GM23338 (cell line): Measurements from ENCODE around the gene CADPS. TPM values are rescaled to one million over a fixed set of nuclear protein-coding genes. Genes with fewer than 3 reads are reported as not detected.

Experiments
- ATAC-seq: fragments of 200-7000 bp; cut with Tn5 transposase; 3 replicates; pipeline ENCODE4 v1.9.1; 2020
- DNase-seq: peaks from one replicate; pipeline ENCODE4 v3.0.0-alpha.2; 2015; ENCODE audit warnings: low spot score
- H2AFZ ChIP-seq: fragments of 200-600 bp; sonication (generic); 2 replicates; pipeline ENCODE4 v1.8.0; 2016; ENCODE audit warnings: antibody characterized with exemption, mild to moderate bottlenecking, moderate library complexity
- H3F3A ChIP-seq: fragments of 200-600 bp; sonication (generic); replicated peaks from 2 replicates; pipeline ENCODE4 v1.8.0; 2017; ENCODE audit warnings: antibody characterized with exemption, mixed run types, low read depth
- H3K27ac ChIP-seq: fragments of 200-600 bp; sonication (generic); 2 replicates; pipeline ENCODE4 v1.6.1; 2016; ENCODE audit warnings: low read depth
- H3K27me3 ChIP-seq: fragments of 200-600 bp; sonication (generic); 2 replicates; pipeline ENCODE4 v1.8.0; 2016; ENCODE audit warnings: mild to moderate bottlenecking, mixed run types, moderate library complexity; ENCODE audit not compliant: insufficient read depth
- H3K36me3 ChIP-seq: fragments of 200-600 bp; sonication (generic); 2 replicates; pipeline ENCODE4 v1.8.0; 2016; ENCODE audit warnings: mild to moderate bottlenecking; ENCODE audit not compliant: insufficient read depth
- H3K4me1 ChIP-seq: fragments of 200-600 bp; sonication (generic); 2 replicates; pipeline ENCODE4 v1.8.0; 2016; ENCODE audit warnings: mild to moderate bottlenecking, moderate library complexity; ENCODE audit not compliant: insufficient read depth
- H3K4me2 ChIP-seq: fragments of 200-600 bp; sonication (generic); 2 replicates; pipeline ENCODE4 v1.7.1; 2017; ENCODE audit warnings: mixed run types
- H3K4me3 ChIP-seq: fragments of 200-600 bp; sonication (generic); 2 replicates; pipeline ENCODE4 v1.6.1; 2016; ENCODE audit warnings: mixed run types
- H3K79me2 ChIP-seq: fragments of 200-600 bp; sonication (generic); replicated peaks from 2 replicates; pipeline ENCODE4 v1.8.0; 2017; ENCODE audit warnings: mild to moderate bottlenecking; ENCODE audit not compliant: insufficient read depth
- H3K9me2 ChIP-seq: fragments of 200-600 bp; sonication (generic); 2 replicates; pipeline ENCODE4 v1.8.0; 2017; ENCODE audit not compliant: insufficient read depth
- H4K20me1 ChIP-seq: fragments of 200-600 bp; sonication (generic); replicated peaks from 2 replicates; pipeline ENCODE4 v1.8.0; 2017; ENCODE audit warnings: mild to moderate bottlenecking; ENCODE audit not compliant: insufficient read depth
- H3K27ac Mint-ChIP-seq: 2 replicates; pipeline ENCODE4 v1.8.0; 2020; ENCODE audit warnings: inconsistent platforms, mild to moderate bottlenecking, moderate library complexity, mixed read lengths
- H3K27me3 Mint-ChIP-seq: 3 replicates; pipeline ENCODE4 v1.8.0; 2022; ENCODE audit warnings: low read depth, mild to moderate bottlenecking, moderate library complexity, mixed read lengths, inconsistent platforms; ENCODE audit not compliant: insufficient read depth, poor library complexity
- H3K36me3 Mint-ChIP-seq: 3 replicates; pipeline ENCODE4 v1.8.0; 2021; ENCODE audit warnings: low read depth, mild to moderate bottlenecking, inconsistent platforms, moderate library complexity, mixed read lengths
- H3K4me1 Mint-ChIP-seq: 3 replicates; pipeline ENCODE4 v1.8.0; 2020; ENCODE audit warnings: mild to moderate bottlenecking, inconsistent platforms, mixed read lengths
- H3K4me3 Mint-ChIP-seq: 3 replicates; pipeline ENCODE4 v1.8.0; 2021; ENCODE audit warnings: moderate library complexity, mild to moderate bottlenecking, inconsistent platforms, mixed read lengths
- H3K9me3 Mint-ChIP-seq: 3 replicates; pipeline ENCODE4 v1.8.0; 2020; ENCODE audit warnings: moderate library complexity, mild to moderate bottlenecking, inconsistent platforms, mixed read lengths
- CREB1 ChIP-seq: fragments of 250-450 bp; sonication (Bioruptor Pico); IDR thresholded peaks from 2 replicates; pipeline ENCODE4 v1.5.0; 2020; ENCODE audit warnings: low read depth, mild to moderate bottlenecking, moderate library complexity
- EZH2 ChIP-seq: fragments of 200-600 bp; sonication (generic); IDR thresholded peaks from one replicate; pipeline ENCODE4 v1.8.0; 2017; ENCODE audit warnings: antibody characterized with exemption, mild to moderate bottlenecking, low read depth; ENCODE audit not compliant: unreplicated experiment
- EZH2phosphoT487 ChIP-seq: fragments of 200-600 bp; sonication (generic); IDR thresholded peaks from one replicate; pipeline ENCODE4 v1.8.1; 2018; ENCODE audit warnings: antibody characterized with exemption; ENCODE audit not compliant: unreplicated experiment
- JUNB ChIP-seq: IDR thresholded peaks from one replicate; pipeline ENCODE4 v1.6.1; 2016; ENCODE audit warnings: antibody characterized with exemption; ENCODE audit not compliant: unreplicated experiment
- NANOG ChIP-seq: IDR thresholded peaks from 2 replicates; pipeline ENCODE4 v1.6.1; 2016; ENCODE audit warnings: antibody characterized with exemption, borderline replicate concordance
- POLR2AphosphoS5 ChIP-seq: IDR thresholded peaks from 2 replicates; pipeline ENCODE4 v1.6.1; 2016; ENCODE audit warnings: antibody characterized with exemption, low read depth
- STAT1 ChIP-seq: IDR thresholded peaks from one replicate; pipeline ENCODE4 v1.6.1; 2016; ENCODE audit warnings: antibody characterized with exemption; ENCODE audit not compliant: unreplicated experiment
- ZNF114 ChIP-seq: fragments of 250-450 bp; sonication (Bioruptor Pico); IDR thresholded peaks from 2 replicates; pipeline ENCODE4 v1.5.0; 2020; ENCODE audit warnings: mild to moderate bottlenecking, moderate library complexity
- ZNF331 ChIP-seq: fragments of 250-450 bp; sonication (Bioruptor Pico); IDR thresholded peaks from 2 replicates; pipeline ENCODE4 v1.5.0; 2020; ENCODE audit warnings: low read depth, mild to moderate bottlenecking, moderate library complexity
- polyA plus RNA-seq: library from polyadenylated mRNA; unstranded; fragments of >200 nt; fragmentation: Nextera tagmentation; extraction: Ambion mirVana; gene quantifications from 2 replicates; pipeline ENCODE4 v1.2.1, GENCODE V29; 2016
- total RNA-seq: library from RNA; depleted of rRNA; stranded (reverse); fragments of >200 nt; shearing (Covaris generic); gene quantifications from 2 replicates; pipeline ENCODE4 v1.2.3, GENCODE V29; 2014
- TF ChIP-seq, protein P1 (sequence below), 2 experiments: fragments of 200-600 bp in 1 of 2; sonication (generic) in 1 of 2; conservative IDR thresholded peaks; 2 replicates each; pipeline versions ENCODE4 v1.5.1 to v1.6.1; 2016 to 2017; ENCODE audit warnings: antibody characterized with exemption in 2 of 2, low read depth in 2 of 2, mild to moderate bottlenecking in 2 of 2, moderate library complexity in 1 of 2
- TF ChIP-seq, protein P2 (sequence below): IDR thresholded peaks from 2 replicates; pipeline ENCODE4 v1.6.1; 2016; ENCODE audit warnings: antibody characterized with exemption
- TF ChIP-seq, protein P3 (sequence below): IDR thresholded peaks from one replicate; pipeline ENCODE4 v1.6.1; 2018; ENCODE audit warnings: antibody characterized with exemption; ENCODE audit not compliant: unreplicated experiment
- TF ChIP-seq, protein P4 (sequence below): fragments of 250-450 bp; sonication (Bioruptor Pico); IDR thresholded peaks from 2 replicates; pipeline ENCODE4 v1.5.0; 2020; ENCODE audit warnings: mild to moderate bottlenecking, moderate library complexity

The CADPS gene
- total and polyA plus RNA-seq, 2 experiments from 2014 or later, result 14.7 to 22.0 TPM

DNA sequence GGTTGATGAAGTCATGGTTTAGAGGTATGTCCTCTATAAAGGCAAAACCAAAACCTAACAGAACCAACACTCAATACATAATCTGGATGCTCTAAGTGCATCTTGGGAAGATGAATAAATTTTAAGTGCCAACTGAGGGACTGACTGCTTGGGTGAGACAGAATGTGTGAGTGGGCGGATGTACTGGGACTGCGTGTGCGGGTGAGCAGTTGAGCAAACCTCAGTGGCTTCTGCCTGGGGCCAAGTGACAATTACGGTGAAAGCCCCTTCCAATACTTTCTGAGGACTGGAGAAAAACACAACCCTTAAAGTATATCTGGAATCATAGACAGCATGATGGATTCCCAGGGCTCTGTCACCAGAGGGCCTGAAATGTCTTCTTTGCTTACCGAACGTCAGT, 421.8 kb downstream of the CADPS start:
- H3K36me3 ChIP-seq, result no peaks in the 10 kb centered on the region
- Mint-ChIP-seq H3K27me3 (peaks cover 5% of the 10 kb centered on the region), H3K36me3 (no peaks in the 10 kb centered on the region), H3K4me3 (no peak overlapping the region), H3K4me1 (peaks cover 26% of the 10 kb centered on the region; the same call in 2 of the 3 replicates), H3K27ac (no peak overlapping the region), H3K9me3 (no peaks in the 10 kb centered on the region)
- H3K4me1 ChIP-seq, result peaks cover 10% of the 10 kb centered on the region
- H3K27ac ChIP-seq, result no peak overlapping the region
- no peaks in the 10 kb centered on the region; the same call in 1 of the 2 replicates for H4K20me1 ChIP-seq
- ATAC-seq, result no peak
- H3K27me3 ChIP-seq, result no peaks in the 10 kb centered on the region
- no peaks in the 10 kb centered on the region for H3K79me2 ChIP-seq
- no peaks in the 10 kb centered on the region for H3K9me2 ChIP-seq
- no peak overlapping the region for H3K4me3 ChIP-seq
- no peak overlapping the region for H2AFZ ChIP-seq
- TF ChIP-seq, protein P1, sequence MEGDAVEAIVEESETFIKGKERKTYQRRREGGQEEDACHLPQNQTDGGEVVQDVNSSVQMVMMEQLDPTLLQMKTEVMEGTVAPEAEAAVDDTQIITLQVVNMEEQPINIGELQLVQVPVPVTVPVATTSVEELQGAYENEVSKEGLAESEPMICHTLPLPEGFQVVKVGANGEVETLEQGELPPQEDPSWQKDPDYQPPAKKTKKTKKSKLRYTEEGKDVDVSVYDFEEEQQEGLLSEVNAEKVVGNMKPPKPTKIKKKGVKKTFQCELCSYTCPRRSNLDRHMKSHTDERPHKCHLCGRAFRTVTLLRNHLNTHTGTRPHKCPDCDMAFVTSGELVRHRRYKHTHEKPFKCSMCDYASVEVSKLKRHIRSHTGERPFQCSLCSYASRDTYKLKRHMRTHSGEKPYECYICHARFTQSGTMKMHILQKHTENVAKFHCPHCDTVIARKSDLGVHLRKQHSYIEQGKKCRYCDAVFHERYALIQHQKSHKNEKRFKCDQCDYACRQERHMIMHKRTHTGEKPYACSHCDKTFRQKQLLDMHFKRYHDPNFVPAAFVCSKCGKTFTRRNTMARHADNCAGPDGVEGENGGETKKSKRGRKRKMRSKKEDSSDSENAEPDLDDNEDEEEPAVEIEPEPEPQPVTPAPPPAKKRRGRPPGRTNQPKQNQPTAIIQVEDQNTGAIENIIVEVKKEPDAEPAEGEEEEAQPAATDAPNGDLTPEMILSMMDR (conservative IDR thresholded peaks at IDR 0.05; ENCODE audit: low read depth in 2 of 2), result no peak
- TF ChIP-seq, protein P2, sequence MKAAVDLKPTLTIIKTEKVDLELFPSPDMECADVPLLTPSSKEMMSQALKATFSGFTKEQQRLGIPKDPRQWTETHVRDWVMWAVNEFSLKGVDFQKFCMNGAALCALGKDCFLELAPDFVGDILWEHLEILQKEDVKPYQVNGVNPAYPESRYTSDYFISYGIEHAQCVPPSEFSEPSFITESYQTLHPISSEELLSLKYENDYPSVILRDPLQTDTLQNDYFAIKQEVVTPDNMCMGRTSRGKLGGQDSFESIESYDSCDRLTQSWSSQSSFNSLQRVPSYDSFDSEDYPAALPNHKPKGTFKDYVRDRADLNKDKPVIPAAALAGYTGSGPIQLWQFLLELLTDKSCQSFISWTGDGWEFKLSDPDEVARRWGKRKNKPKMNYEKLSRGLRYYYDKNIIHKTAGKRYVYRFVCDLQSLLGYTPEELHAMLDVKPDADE, result no peak
- TF ChIP-seq, protein P3, sequence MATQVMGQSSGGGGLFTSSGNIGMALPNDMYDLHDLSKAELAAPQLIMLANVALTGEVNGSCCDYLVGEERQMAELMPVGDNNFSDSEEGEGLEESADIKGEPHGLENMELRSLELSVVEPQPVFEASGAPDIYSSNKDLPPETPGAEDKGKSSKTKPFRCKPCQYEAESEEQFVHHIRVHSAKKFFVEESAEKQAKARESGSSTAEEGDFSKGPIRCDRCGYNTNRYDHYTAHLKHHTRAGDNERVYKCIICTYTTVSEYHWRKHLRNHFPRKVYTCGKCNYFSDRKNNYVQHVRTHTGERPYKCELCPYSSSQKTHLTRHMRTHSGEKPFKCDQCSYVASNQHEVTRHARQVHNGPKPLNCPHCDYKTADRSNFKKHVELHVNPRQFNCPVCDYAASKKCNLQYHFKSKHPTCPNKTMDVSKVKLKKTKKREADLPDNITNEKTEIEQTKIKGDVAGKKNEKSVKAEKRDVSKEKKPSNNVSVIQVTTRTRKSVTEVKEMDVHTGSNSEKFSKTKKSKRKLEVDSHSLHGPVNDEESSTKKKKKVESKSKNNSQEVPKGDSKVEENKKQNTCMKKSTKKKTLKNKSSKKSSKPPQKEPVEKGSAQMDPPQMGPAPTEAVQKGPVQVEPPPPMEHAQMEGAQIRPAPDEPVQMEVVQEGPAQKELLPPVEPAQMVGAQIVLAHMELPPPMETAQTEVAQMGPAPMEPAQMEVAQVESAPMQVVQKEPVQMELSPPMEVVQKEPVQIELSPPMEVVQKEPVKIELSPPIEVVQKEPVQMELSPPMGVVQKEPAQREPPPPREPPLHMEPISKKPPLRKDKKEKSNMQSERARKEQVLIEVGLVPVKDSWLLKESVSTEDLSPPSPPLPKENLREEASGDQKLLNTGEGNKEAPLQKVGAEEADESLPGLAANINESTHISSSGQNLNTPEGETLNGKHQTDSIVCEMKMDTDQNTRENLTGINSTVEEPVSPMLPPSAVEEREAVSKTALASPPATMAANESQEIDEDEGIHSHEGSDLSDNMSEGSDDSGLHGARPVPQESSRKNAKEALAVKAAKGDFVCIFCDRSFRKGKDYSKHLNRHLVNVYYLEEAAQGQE, result no peak
- TF ChIP-seq, protein P4, sequence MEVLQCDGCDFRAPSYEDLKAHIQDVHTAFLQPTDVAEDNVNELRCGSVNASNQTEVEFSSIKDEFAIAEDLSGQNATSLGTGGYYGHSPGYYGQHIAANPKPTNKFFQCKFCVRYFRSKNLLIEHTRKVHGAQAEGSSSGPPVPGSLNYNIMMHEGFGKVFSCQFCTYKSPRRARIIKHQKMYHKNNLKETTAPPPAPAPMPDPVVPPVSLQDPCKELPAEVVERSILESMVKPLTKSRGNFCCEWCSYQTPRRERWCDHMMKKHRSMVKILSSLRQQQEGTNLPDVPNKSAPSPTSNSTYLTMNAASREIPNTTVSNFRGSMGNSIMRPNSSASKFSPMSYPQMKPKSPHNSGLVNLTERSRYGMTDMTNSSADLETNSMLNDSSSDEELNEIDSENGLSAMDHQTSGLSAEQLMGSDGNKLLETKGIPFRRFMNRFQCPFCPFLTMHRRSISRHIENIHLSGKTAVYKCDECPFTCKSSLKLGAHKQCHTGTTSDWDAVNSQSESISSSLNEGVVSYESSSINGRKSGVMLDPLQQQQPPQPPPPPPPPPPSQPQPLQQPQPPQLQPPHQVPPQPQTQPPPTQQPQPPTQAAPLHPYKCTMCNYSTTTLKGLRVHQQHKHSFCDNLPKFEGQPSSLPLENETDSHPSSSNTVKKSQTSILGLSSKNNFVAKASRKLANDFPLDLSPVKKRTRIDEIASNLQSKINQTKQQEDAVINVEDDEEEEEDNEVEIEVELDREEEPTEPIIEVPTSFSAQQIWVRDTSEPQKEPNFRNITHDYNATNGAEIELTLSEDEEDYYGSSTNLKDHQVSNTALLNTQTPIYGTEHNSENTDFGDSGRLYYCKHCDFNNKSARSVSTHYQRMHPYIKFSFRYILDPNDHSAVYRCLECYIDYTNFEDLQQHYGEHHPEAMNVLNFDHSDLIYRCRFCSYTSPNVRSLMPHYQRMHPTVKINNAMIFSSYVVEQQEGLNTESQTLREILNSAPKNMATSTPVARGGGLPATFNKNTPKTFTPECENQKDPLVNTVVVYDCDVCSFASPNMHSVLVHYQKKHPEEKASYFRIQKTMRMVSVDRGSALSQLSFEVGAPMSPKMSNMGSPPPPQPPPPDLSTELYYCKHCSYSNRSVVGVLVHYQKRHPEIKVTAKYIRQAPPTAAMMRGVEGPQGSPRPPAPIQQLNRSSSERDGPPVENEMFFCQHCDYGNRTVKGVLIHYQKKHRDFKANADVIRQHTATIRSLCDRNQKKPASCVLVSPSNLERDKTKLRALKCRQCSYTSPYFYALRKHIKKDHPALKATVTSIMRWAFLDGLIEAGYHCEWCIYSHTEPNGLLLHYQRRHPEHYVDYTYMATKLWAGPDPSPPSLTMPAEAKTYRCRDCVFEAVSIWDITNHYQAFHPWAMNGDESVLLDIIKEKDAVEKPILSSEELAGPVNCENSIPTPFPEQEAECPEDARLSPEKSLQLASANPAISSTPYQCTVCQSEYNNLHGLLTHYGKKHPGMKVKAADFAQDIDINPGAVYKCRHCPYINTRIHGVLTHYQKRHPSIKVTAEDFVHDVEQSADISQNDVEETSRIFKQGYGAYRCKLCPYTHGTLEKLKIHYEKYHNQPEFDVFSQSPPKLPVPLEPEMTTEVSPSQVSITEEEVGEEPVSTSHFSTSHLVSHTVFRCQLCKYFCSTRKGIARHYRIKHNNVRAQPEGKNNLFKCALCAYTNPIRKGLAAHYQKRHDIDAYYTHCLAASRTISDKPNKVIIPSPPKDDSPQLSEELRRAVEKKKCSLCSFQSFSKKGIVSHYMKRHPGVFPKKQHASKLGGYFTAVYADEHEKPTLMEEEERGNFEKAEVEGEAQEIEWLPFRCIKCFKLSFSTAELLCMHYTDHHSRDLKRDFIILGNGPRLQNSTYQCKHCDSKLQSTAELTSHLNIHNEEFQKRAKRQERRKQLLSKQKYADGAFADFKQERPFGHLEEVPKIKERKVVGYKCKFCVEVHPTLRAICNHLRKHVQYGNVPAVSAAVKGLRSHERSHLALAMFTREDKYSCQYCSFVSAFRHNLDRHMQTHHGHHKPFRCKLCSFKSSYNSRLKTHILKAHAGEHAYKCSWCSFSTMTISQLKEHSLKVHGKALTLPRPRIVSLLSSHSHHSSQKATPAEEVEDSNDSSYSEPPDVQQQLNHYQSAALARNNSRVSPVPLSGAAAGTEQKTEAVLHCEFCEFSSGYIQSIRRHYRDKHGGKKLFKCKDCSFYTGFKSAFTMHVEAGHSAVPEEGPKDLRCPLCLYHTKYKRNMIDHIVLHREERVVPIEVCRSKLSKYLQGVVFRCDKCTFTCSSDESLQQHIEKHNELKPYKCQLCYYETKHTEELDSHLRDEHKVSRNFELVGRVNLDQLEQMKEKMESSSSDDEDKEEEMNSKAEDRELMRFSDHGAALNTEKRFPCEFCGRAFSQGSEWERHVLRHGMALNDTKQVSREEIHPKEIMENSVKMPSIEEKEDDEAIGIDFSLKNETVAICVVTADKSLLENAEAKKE, result no peak
- TF ChIP-seq JUNB, result no peak
- TF ChIP-seq EZH2phosphoT487, result no peak
- no peak for TF ChIP-seq POLR2AphosphoS5
- TF ChIP-seq STAT1, result no peak
- TF ChIP-seq ZNF331 (CRISPR knock-in tag), result no peak
- no peak for TF ChIP-seq ZNF114 (CRISPR knock-in tag)
- TF ChIP-seq CREB1 (CRISPR knock-in tag), result no peak
- no peak for TF ChIP-seq NANOG
- TF ChIP-seq EZH2, result no peak
- H3K4me2 ChIP-seq, result no peak overlapping the region
- no peak for DNase-seq
- H3F3A ChIP-seq, result no peaks in the 10 kb centered on the region
